Hepatocyte (in vitro differentiated cells): Measurements from ENCODE around the gene SUB1.

Experiments used
- EZH2 ChIP-seq: fragments of 200-600 bp; sonication (generic); IDR thresholded peaks from 2 replicates; pipeline ENCODE4 v1.6.1; 2016; ENCODE audit warnings: antibody characterized with exemption, mild to moderate bottlenecking, borderline replicate concordance
- TF ChIP-seq, protein P1 (sequence below): fragments of 200-600 bp; sonication (generic); IDR thresholded peaks from 2 replicates; pipeline ENCODE4 v1.5.1; 2016; ENCODE audit warnings: antibody characterized with exemption, mild to moderate bottlenecking; ENCODE audit not compliant: poor library complexity

DNA sequence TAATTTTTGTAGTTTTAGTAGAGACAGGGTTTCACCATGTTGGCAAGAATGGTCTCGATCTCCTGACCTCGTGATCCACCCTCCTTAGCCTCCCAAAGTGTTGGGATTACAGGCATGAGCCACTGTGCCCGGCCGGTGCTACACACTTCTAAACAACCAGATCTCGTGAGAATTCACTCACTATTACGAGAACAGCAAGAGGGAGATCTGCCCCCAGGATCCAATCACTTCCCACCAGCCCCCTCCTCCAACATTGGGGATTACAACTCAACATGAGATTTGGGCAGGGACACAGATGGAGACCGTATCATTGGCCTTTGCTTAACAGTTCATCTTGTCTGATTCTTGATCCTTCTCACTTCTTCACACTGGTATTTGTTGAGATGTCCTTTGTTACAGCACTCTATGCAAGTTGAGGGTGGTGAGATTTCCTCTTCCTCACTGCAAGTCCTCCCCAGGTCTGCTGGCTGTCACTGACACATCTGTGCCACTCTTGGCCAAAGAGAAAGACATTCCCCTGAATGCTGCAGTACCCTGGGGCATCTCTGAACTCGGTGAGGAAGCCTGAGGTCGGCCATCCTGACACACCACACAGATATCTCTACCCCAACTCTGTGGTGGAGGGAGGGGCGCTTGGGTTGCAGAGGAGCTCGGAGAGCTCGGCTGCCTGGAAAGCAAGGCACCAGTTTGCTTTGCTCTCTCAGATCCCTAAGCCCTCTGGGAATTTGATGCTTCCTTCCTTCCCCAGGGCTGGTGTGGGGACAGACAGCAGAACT is 4.2 kb upstream of the SUB1 start:
- TF ChIP-seq, protein P1, sequence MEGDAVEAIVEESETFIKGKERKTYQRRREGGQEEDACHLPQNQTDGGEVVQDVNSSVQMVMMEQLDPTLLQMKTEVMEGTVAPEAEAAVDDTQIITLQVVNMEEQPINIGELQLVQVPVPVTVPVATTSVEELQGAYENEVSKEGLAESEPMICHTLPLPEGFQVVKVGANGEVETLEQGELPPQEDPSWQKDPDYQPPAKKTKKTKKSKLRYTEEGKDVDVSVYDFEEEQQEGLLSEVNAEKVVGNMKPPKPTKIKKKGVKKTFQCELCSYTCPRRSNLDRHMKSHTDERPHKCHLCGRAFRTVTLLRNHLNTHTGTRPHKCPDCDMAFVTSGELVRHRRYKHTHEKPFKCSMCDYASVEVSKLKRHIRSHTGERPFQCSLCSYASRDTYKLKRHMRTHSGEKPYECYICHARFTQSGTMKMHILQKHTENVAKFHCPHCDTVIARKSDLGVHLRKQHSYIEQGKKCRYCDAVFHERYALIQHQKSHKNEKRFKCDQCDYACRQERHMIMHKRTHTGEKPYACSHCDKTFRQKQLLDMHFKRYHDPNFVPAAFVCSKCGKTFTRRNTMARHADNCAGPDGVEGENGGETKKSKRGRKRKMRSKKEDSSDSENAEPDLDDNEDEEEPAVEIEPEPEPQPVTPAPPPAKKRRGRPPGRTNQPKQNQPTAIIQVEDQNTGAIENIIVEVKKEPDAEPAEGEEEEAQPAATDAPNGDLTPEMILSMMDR: no peak
- TF ChIP-seq EZH2: no peak
